SU-DHL-6 (cell line): Measurements from ENCODE around the gene KCNIP3.

Source experiments
- EZH2phosphoT487 ChIP-seq: fragments of 200-600 bp; sonication (generic), shearing (Covaris generic); conservative IDR thresholded peaks from 2 replicates; pipeline ENCODE4 v1.6.1; 2018; ENCODE audit warnings: mild to moderate bottlenecking, antibody characterized with exemption, low read length, moderate library complexity, mixed read lengths
- TF ChIP-seq, protein P1 (sequence below): fragments of 200-600 bp; sonication (generic); IDR thresholded peaks from one replicate; pipeline ENCODE4 v1.5.1; 2017; ENCODE audit warnings: antibody characterized with exemption, mild to moderate bottlenecking, low read length, moderate library complexity; ENCODE audit not compliant: insufficient read depth, poor library complexity, severe bottlenecking

DNA sequence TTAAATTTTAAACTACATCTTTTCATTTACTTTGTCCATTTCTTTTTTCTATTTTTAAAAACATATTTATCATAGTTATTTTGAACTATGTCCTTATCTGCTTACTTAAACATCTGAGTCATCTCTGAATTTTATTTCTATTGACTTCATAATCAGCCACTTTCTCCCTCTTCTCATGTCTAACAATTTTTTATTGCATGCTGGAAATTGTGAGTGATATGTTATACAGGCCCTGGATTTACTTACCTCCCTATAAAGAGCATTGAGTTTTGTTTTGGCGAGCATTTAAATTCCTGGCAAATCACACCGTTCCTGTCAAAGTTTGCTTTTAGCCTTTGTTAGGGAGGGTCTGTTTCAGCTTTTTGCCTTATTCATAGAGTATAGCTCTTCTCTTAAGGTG, 39.3 kb downstream of the KCNIP3 start:
- TF ChIP-seq, protein P1, sequence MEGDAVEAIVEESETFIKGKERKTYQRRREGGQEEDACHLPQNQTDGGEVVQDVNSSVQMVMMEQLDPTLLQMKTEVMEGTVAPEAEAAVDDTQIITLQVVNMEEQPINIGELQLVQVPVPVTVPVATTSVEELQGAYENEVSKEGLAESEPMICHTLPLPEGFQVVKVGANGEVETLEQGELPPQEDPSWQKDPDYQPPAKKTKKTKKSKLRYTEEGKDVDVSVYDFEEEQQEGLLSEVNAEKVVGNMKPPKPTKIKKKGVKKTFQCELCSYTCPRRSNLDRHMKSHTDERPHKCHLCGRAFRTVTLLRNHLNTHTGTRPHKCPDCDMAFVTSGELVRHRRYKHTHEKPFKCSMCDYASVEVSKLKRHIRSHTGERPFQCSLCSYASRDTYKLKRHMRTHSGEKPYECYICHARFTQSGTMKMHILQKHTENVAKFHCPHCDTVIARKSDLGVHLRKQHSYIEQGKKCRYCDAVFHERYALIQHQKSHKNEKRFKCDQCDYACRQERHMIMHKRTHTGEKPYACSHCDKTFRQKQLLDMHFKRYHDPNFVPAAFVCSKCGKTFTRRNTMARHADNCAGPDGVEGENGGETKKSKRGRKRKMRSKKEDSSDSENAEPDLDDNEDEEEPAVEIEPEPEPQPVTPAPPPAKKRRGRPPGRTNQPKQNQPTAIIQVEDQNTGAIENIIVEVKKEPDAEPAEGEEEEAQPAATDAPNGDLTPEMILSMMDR: no peak
- no peak for TF ChIP-seq EZH2phosphoT487
